RWPE1 (cell line): ENCODE results near the gene PRPS1L1.

ENCODE experiments used
- CTCF ChIA-PET: fragments of 350-600 bp; sonication (Branson Sonifier 250); formaldehyde crosslinking; extraction: SDS; loops from one replicate; lab custom pipeline; 2021; lab: Yijun Ruan, JAX
- POLR2A ChIA-PET: fragments of 400-600 bp; formaldehyde crosslinking; extraction: SDS; loops from one replicate; lab custom pipeline; 2020; ENCODE audit warnings: antibody characterized with exemption; ENCODE audit not compliant: low non-redundant PET; lab: Yijun Ruan, JAX
- DNase-seq: peaks from one replicate; pipeline ENCODE4 v3.0.0; 2012; ENCODE audit warnings: low spot score
- H3K27ac ChIP-seq: fragments of 450-650 bp; 2 replicates; pipeline ENCODE4 v1.5.1; 2017
- TF ChIP-seq, protein P1 (sequence below): fragments of 450-650 bp; conservative IDR thresholded peaks from 2 replicates; pipeline ENCODE4 v1.5.1; 2017; ENCODE audit warnings: low read depth, mild to moderate bottlenecking

The PRPS1L1 gene

DNA sequence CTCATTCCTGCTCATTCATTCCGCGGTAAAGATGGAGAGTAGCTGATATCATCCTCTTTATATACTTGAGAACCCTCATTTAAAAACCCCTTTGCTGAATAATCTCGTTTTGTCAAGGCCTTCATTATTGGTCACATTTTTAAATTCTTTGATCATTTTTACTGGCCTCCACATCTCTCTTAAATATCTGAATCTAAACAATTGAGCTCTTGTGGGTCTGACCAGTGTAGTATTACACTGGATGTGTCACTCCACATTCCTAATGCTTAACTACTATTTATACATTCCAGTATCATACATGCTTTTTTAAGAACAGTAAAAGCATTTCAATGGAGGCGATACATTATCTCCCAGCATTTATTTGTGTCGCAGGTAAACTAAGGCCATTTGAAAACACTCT lies 12.6 kb upstream of the PRPS1L1 start:
- no peak for DNase-seq
- ChIA-PET CTCF (no interaction called here), POLR2A (no interaction called here)
- TF ChIP-seq, protein P1, sequence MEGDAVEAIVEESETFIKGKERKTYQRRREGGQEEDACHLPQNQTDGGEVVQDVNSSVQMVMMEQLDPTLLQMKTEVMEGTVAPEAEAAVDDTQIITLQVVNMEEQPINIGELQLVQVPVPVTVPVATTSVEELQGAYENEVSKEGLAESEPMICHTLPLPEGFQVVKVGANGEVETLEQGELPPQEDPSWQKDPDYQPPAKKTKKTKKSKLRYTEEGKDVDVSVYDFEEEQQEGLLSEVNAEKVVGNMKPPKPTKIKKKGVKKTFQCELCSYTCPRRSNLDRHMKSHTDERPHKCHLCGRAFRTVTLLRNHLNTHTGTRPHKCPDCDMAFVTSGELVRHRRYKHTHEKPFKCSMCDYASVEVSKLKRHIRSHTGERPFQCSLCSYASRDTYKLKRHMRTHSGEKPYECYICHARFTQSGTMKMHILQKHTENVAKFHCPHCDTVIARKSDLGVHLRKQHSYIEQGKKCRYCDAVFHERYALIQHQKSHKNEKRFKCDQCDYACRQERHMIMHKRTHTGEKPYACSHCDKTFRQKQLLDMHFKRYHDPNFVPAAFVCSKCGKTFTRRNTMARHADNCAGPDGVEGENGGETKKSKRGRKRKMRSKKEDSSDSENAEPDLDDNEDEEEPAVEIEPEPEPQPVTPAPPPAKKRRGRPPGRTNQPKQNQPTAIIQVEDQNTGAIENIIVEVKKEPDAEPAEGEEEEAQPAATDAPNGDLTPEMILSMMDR: no peak
- no peak overlapping the region for H3K27ac ChIP-seq

- TF ChIP-seq, protein P1: no peak
- ChIA-PET CTCF (interaction anchor here (0.6 kb wide), 1 partner anchor 12 kb away, joined by 3 read pairs; no protein-coding TSS in a partner anchor), POLR2A (no interaction called here)
- no peak for DNase-seq
- H3K27ac ChIP-seq: no peak overlapping the region
Measured at GRCh38 chr7:18038382-18038781, 10.7 kb upstream of the PRPS1L1 start.

GRCh38 chr7:18037609-18038008 lies 10.0 kb upstream of the PRPS1L1 start:
- no peak overlapping the region for H3K27ac ChIP-seq
- POLR2A ChIA-PET: no interaction called here
- TF ChIP-seq, protein P1: no peak
- CTCF ChIA-PET: interaction anchor here (0.6 kb wide), 1 partner anchor 11 kb away, joined by 3 read pairs; no protein-coding TSS in a partner anchor
- DNase-seq: no peak

- no peak for DNase-seq
- ChIA-PET POLR2A (no interaction called here), CTCF (interaction anchor here (0.7 kb wide), 1 partner anchor 1070 kb away, joined by 3 read pairs; no protein-coding TSS in a partner anchor)
- TF ChIP-seq, protein P1: no peak
- no peak overlapping the region for H3K27ac ChIP-seq
Measured at GRCh38 chr7:18036783-18037182, 9.1 kb upstream of the PRPS1L1 start.

DNA sequence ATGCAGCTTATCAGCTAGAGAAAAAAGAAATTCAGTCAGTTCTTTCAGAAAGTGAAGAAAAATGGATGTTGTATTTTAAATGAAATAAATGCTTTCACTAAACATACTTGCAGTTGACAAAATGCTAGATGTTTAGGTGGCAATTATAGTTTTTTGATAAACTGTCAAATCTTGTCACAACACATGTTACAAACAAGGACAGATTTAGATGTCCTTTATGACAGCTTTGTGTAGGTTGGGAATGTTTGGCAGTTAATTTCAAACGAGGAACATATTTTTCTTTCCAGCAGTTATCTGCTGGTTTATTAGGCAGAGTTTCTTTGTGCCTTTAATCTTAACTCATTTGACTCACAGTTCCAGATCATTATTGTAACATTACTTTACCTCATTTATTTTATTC lies 3.1 kb upstream of the PRPS1L1 start:
- H3K27ac ChIP-seq: no peak overlapping the region
- POLR2A ChIA-PET: no interaction called here
- CTCF ChIA-PET: no interaction called here
- DNase-seq: no peak
- TF ChIP-seq, protein P1: no peak

DNA sequence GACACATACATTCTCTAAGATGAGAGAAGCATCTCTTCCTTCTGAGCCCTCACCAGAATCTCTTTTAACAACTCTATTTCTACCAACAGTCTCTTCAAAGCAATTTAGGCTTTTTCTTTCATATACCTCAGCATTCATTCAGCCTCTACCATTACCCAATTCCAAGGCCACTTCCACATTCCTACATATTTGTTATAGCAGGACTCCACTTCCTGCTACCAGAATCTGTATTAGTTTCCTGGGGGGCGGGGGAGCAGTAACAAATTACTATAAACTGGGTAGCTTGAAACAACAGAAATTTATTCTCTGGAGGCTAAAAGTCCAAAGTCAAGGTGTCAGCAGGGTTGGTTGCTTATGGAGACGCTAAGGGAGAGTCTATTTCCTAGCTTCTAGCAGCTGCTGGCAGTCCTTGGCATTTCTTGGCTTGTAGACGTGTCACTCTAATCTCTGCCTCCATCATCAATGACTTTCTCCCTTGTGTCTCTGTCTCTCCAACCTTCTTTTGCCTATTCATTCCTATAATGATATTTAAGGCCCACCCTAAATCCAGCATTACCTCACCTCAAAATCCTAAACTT lies 7.4 kb downstream of the PRPS1L1 start:
- ChIA-PET POLR2A (no interaction called here), CTCF (interaction anchor here (0.5 kb wide), 1 partner anchor 20 kb away, joined by 5 read pairs; no protein-coding TSS in a partner anchor)
- TF ChIP-seq, protein P1: no peak
- no peak for DNase-seq
- H3K27ac ChIP-seq: no peak overlapping the region
